Measurements from ENCODE around the gene UBE2D4.
"Not testable (repeated sequence)": the region's sequence is repeated elsewhere in the genome, so short reads cannot be mapped to it uniquely, and the experiment has no call there.

The UBE2D4 gene

GRCh38 chr7:43925984-43926797, at the start of gene UBE2D4:
Gene UBE2D4 (plus strand): TSS chr7:43926436. CDS start chr7:43926533, 97 bp downstream.
- no peak for DNase-seq

- DNase-seq: no peak
Observed at GRCh38 chr7:43876976-43877745, 49.1 kb upstream of the UBE2D4 start.

- DNase-seq: no peak
Observed at GRCh38 chr7:43877968-43878864, 48.0 kb upstream of the UBE2D4 start.

GRCh38 chr7:43878867-43879266, 47.4 kb upstream of the UBE2D4 start:
- no peak for DNase-seq

- no peak for DNase-seq
Observed at GRCh38 chr7:43879477-43879876, 46.8 kb upstream of the UBE2D4 start.

GRCh38 chr7:43880596-43880995, 45.6 kb upstream of the UBE2D4 start:
- no peak for DNase-seq

- DNase-seq: no peak
Observed at GRCh38 chr7:43884209-43884608, 42.0 kb upstream of the UBE2D4 start.

GRCh38 chr7:43884617-43885016, 41.6 kb upstream of the UBE2D4 start:
- DNase-seq: no peak

- DNase-seq: no peak
Observed at GRCh38 chr7:43888993-43889945, 37.0 kb upstream of the UBE2D4 start.

GRCh38 chr7:43890468-43890867, 35.8 kb upstream of the UBE2D4 start:
- no peak for DNase-seq

GRCh38 chr7:43891069-43891955, 34.9 kb upstream of the UBE2D4 start:
- DNase-seq: no peak

- no peak for DNase-seq
Observed at GRCh38 chr7:43895847-43896415, 30.3 kb upstream of the UBE2D4 start.

GRCh38 chr7:43898571-43898970, 27.7 kb upstream of the UBE2D4 start:
- DNase-seq: not testable (repeated sequence)

- DNase-seq: no peak
Observed at GRCh38 chr7:43902542-43903054, 23.6 kb upstream of the UBE2D4 start.

GRCh38 chr7:43904533-43905208, 21.6 kb upstream of the UBE2D4 start:
- no peak for DNase-seq

- no peak for DNase-seq
Observed at GRCh38 chr7:43905209-43905946, 20.9 kb upstream of the UBE2D4 start.

- no peak for DNase-seq
Observed at GRCh38 chr7:43905956-43906330, 20.3 kb upstream of the UBE2D4 start.

- no peak for DNase-seq
Observed at GRCh38 chr7:43906331-43907010, 19.8 kb upstream of the UBE2D4 start, which contains the start of gene URGCP. Gene URGCP (minus strand): TSS chr7:43906596. CDS start chr7:43906575, 21 bp downstream.

Measured in NCI-H524 treated with DMSO at 0.1 percent for 48 hours (cell line).